SIG-M5 treated with dmso at 0.1 percent for 504 hours (cell line): ENCODE results near the gene DERA.
"Not testable (repeated sequence)": the region's sequence is repeated elsewhere in the genome, so short reads cannot be mapped to it uniquely, and the experiment has no call there.

ENCODE experiments used
- DNase-seq: peaks from one replicate; lab custom pipeline; 2025; ENCODE audit not compliant: unreplicated experiment; lab: John Stamatoyannopoulos, UW

Gene DERA

DNA sequence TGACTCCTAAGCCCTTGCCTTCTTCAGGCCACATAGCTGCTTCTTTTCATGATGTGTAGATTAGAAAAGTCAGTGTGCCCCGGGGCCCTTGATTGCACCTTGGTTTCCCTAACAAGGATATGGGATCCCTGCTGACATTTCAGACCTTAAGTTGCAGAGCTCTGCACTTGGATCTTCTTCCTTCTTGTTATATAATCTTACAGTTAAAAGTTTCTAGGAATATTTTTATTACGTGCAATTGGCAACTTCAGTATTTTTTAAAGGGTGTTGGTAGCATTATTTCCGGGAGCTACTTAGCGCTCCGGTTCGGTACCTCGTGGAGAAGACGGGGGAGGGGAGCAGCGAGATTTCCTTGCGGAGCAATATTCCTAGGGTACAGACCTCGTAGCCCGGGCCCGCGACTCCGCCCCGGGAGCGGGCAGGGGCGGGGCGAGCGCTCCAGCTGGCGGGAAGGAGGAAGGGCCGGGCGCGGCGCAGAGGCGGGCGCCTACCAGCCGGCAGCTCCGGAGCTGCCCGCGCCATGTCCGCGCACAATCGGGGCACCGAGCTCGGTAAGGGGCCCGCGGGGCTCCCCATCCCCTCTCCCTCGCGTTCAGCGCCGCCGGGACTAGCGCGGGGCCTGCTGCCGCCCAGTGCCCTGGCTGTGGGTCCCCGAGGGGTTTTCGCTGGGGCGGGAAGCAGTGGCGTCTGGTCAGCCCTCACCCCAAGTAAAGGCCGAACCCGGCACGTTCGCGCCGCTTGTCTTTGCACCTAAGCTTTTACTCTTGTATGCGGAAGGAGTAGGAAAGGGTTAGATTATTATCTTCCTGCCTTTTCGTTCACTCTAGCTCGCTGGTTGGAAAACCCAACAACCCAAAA, at the start of gene DERA:
Gene DERA (plus strand): TSS at position 469 of the 858 bp plus-strand sequence. CDS start 52 bp downstream, at position 521.
- peak; percentile 70 for DNase-seq

DNA sequence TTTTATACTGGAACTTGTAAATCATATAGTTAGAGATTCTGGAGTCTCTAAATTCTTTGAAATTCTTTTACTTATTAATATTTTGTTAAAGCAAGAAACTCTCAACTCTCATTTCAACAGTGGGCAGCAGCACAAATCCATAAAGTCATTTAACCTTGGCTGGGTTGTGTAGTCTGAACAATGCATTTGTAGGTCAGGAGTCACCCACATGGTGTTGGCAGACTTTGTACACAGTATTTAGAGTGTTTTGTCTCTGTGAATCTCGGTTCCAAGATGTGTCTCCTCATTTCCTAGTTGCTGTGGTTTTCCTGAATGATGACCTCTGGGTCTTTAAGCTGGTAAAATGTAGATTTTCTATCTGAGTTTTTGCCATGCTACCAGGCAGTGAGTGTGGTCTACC, 49.7 kb upstream of the DERA start:
- DNase-seq, result no peak

DNA sequence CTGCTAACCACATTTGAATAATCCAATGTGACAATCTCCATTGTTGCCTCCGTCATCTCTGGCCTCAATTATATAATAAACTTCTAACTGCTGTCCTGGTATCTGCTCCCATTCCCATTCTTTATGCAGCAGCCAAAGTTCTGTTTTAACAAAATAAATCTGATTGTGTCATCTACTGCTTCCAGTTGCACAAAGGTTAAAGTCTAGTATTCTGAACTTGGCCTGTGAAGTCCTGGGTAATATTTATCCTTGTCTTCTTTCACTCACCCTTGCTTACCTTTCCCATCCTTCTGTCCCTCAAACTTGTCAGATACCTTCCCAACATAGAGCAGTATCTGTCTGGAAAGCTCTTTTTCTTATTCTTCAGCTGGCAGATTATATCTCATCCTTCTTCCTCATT, 48.3 kb upstream of the DERA start:
- DNase-seq, result no peak

DNA sequence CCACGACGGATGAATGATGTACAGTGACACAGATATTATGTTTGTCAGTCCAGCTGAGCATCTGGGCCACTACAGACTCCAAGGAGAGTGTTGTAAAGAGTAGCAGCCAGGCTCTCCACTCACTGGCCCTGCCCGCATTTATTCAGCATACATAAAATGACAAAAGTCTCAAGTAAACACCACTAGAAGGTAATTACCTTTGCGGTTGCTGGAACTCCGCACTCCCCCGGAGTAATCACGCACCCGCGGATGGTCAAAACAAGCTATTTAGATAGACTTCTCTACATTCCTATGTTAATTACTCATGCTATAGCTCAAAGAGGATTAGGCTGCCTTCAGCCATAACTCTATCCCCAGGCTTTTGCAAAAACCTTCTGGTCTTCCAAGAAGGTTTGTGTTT, 47.8 kb upstream of the DERA start:
- no peak for DNase-seq

DNA sequence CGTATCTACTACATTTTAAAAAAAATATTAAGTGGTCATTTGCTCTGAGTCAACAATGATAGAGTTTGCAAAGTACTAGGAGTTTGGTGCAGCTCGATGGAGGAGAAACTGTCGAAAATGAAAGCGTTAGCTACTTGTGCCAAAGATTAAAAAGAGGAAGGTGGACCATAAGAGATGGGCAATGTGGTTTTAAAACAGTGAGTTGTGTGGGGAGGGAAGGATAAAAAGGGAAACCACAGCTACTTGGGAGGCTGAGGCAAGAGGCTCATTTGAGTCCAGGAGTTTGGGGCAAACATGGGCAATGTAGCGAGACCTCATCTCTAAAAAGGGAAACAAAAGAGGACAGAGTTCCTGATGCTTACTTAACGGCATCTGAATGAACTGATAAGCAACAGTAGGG, 47.1 kb upstream of the DERA start:
- peak; percentile 96 for DNase-seq

DNA sequence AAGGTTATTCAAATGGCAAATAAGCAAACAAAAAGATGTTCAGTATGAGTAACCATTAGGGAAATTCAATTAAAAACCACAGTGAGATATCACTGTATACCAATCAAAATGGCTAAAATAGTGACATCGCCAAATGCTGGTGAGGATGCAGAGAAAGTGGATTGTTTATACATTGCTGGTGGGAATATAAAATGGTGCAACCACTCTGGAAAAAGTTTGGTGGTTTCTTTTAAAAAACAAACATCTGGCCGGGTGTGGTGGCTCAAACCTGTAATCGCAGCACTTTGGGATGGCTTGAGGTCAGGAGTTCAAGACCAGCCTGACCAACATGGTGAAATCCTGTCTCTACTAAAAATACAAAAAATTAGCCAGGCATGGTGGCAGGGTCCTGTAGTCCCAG, 42.9 kb upstream of the DERA start:
- no peak for DNase-seq

DNA sequence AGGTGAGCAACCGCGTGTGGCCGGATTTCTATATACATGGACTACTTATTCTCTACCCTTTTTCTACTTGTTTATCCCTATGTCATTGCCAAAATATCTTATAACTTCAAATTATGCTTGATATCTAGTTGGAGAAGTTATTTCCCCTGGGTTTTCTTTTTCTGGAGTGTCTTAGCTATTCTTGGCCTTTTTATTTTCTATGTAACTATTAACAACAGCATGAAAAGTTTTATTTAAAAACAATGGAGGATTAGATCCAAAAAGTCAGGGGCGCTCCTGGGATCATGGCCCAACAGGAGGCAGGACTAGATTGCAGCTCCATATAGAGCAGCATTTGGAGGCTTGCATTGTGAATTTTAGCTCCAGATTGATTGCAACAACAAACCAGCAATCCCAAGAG, 37.6 kb upstream of the DERA start:
- DNase-seq, result no peak

DNA sequence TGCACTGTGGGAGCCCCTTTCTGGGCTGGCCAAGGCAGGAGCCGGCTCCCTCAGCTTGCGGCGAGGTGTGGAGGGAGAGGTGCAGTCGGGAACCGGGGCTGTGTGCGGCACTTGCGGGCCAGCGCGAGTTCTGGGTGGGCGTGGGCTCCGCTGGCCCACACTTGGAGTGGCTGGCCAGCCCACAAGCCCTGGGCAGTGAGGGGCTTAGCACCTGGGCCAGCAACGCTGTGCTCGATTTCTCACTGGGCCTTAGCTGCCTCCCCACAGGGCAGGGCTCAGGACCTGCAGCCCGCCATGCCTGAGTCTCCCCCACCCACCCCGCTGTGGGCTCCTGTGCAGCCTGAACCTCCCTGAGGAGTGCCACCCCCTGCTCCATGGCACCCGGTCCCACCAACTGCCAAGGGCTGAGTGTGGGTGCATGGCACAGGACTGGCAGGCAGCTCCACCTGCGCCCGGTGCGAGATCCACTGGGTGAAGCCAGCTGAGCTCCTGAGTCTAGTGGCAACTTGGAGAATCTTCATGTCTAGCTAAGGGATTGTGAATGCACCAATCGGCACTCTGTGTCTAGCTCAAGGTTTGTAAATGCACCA, 36.5 kb upstream of the DERA start:
- DNase-seq, result not testable (repeated sequence)

DNA sequence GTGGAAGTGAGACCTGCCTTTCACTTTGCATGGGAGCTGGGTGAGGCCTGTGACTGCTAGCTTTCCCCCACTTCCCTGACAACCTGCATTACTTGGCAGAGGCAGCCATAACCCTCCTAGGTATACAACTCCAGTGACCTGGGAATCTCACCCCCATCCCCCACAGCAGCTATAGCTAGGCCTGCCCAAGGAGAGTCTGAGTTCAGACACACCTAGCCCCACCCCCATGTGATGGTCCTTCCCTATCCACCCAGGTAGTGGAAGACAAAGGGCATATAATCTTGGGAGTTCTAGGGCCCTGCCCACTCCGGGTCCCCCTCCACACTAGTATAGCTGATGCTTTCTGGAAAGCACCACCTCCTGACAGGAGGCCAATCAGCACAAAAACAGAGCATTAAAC, 35.3 kb upstream of the DERA start:
- DNase-seq, result no peak

DNA sequence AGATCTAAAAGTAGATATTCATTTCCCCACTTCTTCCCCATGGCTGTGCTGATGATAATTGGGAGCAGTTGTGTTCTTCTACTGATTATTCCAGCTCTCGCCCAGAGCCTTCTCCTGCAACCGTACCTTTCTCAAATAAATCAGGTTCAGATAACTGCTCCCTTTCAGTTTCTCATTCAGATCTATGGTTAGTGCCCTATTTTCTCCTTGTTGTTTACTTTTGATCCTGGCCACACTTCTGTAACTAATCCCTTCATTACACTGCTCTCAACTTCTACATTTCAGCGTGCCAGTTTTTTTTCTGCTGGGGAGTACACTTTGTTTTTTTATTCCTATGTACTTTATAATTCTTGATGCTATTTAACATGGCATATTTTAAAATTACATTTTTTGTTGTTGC, 31.7 kb upstream of the DERA start:
- no peak for DNase-seq

DNA sequence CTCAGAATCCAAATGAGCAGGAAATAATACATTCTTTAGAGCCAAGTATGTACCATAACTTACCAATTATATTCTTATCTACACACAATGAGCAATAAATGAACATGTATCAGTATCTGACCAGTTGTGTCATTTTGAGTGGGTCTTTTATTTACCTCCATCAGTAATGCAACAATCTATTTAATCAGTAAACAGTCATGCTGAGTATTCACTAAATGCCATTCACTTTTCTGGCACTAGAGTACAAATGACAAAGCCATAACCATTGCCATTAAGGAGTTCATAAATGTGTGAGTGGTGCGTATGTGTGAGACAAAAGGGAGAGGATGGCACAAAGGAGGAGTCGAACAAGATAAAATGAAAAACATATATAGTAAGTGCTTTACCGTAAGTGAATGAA, 30.4 kb upstream of the DERA start:
- no peak for DNase-seq

DNA sequence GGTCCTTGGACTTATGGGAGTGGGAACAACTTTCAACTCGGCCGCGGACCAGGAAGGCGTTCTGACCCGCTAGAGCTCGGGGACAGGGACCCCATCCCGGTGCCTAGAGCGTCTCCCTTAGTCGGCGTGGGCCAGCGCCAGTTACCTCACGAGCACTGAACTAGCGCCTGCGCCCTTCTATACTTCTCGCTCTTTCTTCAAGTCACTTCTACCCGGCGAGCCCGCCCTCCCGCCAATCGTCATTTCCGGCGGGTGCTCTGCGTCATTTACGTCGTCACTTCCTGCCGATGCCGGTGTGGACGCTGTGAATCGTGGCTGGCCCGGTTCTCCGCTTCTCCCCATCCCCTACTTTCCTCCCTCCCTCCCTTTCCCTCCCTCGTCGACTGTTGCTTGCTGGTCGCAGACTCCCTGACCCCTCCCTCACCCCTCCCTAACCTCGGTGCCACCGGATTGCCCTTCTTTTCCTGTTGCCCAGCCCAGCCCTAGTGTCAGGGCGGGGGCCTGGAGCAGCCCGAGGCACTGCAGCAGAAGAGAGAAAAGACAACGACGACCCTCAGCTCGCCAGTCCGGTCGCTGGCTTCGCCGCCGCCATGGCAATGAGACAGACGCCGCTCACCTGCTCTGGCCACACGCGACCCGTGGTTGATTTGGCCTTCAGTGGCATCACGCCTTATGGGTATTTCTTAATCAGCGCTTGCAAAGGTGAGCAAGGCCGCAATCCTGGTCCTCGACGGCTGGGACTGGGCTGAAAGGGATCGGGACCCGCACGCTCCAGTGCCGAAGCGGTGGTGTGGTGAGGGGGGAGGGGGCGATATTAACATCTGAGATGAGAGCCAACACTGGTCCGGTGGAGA, 28.8 kb upstream of the DERA start, which contains the start of gene STRAP:
Gene STRAP (plus strand): TSS at position 270 of the 854 bp plus-strand sequence. CDS start 321 bp downstream, at position 591.
- peak; percentile 97 for DNase-seq

DNA sequence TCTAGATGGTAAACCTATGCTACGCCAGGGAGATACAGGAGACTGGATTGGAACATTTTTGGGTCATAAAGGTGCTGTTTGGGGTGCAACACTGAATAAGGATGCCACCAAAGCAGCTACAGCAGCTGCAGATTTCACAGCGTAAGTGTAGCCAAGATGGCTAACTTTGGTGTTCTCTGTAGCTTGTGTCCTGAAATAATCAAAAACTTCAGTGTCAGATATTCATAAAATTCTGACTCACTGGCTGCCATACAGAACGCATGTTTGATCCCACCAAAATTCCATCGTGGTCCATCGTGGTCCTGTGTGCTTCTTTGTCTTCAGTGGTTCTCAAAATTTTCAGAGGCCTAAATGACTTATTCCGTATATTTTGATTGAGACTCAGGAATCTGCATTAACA, 27.6 kb upstream of the DERA start:
- no peak for DNase-seq

DNA sequence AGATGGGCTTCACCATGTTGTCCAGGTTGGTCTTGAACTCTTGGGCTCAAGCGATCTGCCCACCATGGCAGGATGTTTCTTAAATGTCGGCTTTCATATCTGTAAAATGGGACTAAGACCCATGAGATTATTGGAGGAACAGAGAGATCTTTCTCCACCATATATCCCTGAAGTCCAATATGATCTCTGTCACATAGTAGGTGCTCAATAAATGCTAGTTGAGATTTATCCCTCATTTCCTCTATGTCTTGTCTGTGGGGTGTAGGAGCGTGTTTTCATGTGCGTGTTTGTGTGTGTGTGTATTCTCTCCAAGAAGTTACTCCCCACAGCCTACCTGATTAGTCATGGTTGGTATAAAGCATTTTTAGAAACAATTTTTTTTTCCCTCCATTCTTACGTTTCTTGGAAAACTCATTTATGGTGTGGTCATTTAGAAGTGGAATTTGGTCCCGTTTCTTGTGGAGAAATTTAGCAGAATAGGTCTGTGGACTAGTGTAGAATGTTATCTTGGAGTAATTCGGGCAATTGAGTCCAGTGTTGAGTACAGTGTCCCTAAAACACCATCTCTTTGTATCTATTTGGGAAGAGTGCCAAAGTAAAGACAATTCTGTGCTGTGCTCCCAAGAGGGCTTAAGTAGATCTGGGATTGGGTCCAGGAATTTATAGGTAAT, 24.6 kb upstream of the DERA start:
- DNase-seq, result no peak

DNA sequence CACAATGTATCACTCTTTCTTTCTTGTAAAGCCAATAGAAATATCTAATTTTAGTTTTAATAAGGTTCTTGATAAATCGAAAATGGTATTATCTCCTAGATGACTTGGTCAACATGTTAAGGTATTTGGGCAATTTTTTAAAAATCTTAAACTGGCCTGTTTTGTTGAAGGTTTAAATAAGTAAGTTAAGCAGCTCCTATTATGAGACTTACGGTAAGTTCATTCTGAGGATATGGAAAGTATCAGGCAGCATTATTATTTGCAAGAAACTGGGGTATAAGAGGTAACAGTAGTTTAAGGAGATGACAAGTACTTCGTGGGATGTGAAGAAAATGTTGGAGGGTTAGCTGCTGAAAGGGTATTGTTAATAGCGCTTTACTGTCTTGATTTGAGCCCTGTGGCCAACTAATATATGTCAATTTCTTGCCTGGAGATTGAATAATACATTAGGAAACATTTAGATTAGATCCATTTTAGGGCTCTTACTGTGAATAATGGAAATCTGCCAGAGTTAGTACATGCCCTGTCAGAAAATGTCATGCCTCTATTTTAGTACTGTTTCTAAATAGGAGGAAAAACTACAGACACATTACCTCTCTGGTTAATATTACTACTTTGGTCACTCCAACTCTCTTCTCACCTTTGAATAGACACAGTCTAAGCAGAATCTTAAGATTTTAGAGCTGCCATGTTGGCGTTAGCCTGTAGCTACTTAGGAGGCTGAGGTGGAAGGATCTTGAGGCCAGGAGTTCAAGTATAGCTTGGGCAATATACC, 23.9 kb upstream of the DERA start:
- DNase-seq, result no peak

DNA sequence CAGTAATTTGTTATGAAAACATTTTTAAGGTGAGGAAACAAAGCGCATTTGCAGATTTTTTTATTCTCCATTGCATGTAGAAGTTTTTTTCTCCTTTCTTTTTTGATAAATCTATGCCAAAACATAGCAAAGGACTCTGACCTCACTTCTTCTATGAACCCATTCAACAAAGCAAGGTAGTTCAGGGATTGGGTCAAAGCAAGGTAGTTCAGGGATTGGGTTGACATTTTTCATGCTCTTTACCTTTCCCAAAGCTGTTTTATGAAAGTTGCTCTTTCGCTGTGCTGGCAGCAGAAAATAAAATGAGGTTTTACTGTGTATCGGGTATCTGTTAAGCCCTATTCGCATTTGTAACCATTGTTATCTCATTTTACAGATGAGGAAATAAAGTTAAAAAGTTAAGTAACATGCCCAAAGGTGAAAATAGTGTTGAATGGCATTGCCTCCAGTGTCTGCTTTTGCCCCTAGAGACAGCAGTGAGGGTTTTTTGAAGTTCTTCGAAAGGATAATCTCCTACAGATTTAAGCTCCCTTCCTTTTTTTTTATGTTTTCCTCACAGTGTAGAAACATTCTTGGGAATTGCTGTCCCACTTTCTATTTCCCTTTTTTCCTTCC, 18.4 kb upstream of the DERA start:
- DNase-seq, result no peak

DNA sequence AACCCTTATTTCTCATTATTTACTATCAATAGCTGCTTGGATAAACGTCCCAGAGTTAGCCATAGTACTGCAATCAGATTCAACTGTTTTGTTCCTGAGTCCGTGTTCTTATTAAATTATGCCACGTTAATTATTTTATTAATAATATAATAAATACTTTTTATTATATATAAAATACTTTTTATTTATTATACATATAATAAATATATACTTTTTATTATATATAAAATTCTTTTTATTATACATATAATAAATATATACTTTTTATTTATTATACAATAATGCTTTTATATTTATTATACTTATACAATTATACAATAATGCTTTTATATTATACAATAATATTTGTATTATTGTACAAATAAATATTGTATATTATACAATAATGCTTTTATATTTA, 17.9 kb upstream of the DERA start:
- no peak for DNase-seq

DNA sequence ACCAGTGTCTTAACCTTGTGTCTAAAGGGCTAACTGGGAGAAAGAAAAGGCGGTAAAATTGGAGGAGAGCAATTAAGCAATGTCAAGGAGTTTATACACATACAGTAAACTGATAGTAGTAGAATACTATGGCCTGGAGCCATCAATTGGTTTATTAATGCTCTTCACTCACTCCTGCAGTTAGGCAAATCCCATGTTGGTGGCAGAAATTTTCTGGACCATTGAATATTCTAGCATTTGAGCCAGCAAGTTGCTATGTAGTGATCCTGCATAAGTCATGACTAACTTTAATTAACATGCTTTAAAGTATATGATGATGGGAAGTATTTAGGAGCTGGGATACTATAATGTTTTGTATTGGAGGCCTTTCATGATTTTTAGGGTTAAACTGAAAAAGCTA, 14.3 kb upstream of the DERA start:
- DNase-seq, result no peak

DNA sequence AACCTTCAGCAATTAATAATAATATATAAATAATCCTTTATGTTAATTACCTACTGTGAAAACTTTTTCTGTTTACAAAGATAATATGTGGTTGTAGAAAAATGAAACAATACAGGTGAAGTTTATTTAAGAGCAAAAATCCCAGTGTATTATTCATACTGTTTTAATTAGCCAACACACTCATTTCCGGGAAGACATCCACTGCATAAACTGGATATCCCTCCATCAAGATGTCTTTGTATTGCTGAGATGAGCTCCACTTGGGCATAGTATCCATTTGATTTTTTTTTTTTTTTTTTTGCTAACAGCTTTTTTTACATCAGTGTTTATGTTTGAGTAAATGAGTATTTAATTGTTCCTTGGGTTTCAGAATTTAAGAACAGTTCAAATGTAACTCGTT, 13.7 kb upstream of the DERA start:
- no peak for DNase-seq

DNA sequence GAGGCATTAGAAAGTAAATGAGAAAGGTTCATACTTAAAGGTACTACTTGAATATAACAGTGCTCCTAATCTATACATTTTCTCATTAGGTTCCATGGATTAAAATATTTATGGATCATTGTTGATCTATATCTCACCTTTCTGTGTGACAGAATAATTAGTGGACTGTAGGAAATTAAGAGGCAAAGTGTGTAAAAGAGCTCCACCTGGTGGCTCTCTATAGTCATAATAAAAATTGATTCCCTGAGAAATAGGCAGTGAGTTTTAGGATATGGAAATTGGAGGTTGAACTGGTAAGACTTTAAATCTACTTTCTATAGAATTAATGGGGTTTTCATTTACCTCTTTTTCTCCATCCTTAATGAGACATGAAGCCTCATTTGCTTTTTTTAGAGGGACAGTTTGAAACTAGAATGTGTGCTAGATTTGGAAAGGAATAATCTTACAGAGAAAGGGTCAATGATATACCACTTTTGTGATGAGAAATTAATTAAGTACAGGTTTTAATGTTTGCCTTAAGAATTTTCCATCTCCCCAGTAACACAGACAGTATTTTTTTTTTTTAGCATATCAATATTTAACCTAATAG, 11.8 kb upstream of the DERA start:
- DNase-seq, result peak; percentile 31
